ENCODE measurements around the gene CLEC17A.

- TF ChIP-seq EZH2 (IDR thresholded peaks at IDR 0.05; ENCODE audit: insufficient read depth, poor library complexity, severe bottlenecking) (no peak), EZH2phosphoT487 (IDR thresholded peaks at IDR 0.05; ENCODE audit: insufficient read depth, low read depth) (no peak)
Observed at GRCh38 chr19:14611051-14611450, 28.2 kb downstream of the CLEC17A start.
